Stimulated activated effector memory CD8-positive, alpha-beta T cell treated with anti-CD3 and anti-CD28 coated beads, Interleukin-12 subunit alpha, Interleukin-12 subunit beta, amount 100 ng/mL, for 72 hours (primary cell): ENCODE results near the gene ARHGAP26.
"Not testable (repeated sequence)": the region's sequence is repeated elsewhere in the genome, so short reads cannot be mapped to it uniquely, and the experiment has no call there.

Experiments
- ATAC-seq: fragments of 150-1000 bp; cut with Tn5 transposase; 2 replicates; pipeline ENCODE4 v1.10.0; 2021
- DNase-seq, 2 donors: peaks; one replicate each; pipeline ENCODE4 v3.0.0; 2021 to 2022; ENCODE audit warnings: low spot score in 2 of 2
- H3K27ac Mint-ChIP-seq: one replicate; pipeline ENCODE4 v1.8.0; 2022; ENCODE audit warnings: mild to moderate bottlenecking, mixed read lengths
- H3K36me3 Mint-ChIP-seq: one replicate; pipeline ENCODE4 v1.8.0; 2022; ENCODE audit warnings: mild to moderate bottlenecking, mixed read lengths
- H3K4me1 Mint-ChIP-seq: one replicate; pipeline ENCODE4 v1.8.0; 2022; ENCODE audit warnings: mixed read lengths
- H3K4me3 Mint-ChIP-seq: one replicate; pipeline ENCODE4 v1.8.0; 2022; ENCODE audit warnings: mild to moderate bottlenecking, mixed read lengths
- H3K9me3 Mint-ChIP-seq: one replicate; pipeline ENCODE4 v1.8.0; 2022; ENCODE audit warnings: mixed read lengths

Gene ARHGAP26

DNA sequence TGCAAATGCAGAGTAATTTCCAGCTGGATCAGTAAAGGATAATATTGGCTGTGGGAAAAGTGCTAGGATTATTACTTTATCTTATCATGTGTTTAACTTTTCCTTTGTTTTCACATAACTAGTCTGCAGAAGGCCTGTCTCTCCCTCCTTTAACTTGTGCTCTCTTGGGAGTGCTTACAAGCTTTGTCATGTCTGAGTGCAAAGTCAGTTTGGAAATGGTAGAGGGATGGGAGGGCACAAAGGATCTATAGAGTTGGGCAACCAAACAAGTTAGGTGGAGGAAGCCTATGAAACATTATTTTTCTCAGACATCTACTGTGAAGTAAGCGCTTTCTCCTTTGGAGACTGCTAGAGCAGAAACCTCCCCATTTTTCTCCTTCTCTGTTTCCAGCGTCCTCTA is 308.8 kb downstream of the ARHGAP26 start:
- H3K27ac Mint-ChIP-seq: no peak overlapping the region
- peaks cover 17% of the 10 kb centered on the region for H3K4me1 Mint-ChIP-seq
- H3K4me3 Mint-ChIP-seq: no peak overlapping the region
- no peaks in the 10 kb centered on the region for H3K9me3 Mint-ChIP-seq
- no peak for ATAC-seq
- H3K36me3 Mint-ChIP-seq: peaks cover 14% of the 10 kb centered on the region
- DNase-seq: no peak

DNA sequence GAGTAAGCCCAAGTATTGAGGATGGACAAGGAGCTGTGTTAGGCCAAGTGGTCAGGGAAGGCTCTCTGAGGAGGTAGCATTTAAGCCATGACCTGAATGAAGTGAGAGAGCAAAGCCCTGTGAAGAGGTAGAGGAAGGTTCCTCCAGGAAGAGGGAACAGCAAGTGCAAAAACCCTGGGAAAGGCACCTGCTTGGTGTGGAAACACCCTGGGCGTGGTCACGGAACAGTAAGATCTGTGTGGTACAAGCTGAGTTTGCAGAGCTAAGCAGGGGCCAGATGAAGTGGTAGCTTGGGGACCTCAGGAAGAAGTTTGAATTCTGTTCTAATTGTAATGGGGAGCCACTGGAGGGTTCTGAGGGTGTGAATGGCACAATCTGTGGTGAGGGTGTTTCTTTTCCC is 310.2 kb downstream of the ARHGAP26 start:
- peaks cover 12% of the 10 kb centered on the region for H3K4me1 Mint-ChIP-seq
- no peaks in the 10 kb centered on the region for H3K9me3 Mint-ChIP-seq
- H3K36me3 Mint-ChIP-seq: peaks cover 14% of the 10 kb centered on the region
- H3K27ac Mint-ChIP-seq: peak overlapping the region; percentile 63
- DNase-seq (no peak), ATAC-seq (no peak)
- no peak overlapping the region for H3K4me3 Mint-ChIP-seq

DNA sequence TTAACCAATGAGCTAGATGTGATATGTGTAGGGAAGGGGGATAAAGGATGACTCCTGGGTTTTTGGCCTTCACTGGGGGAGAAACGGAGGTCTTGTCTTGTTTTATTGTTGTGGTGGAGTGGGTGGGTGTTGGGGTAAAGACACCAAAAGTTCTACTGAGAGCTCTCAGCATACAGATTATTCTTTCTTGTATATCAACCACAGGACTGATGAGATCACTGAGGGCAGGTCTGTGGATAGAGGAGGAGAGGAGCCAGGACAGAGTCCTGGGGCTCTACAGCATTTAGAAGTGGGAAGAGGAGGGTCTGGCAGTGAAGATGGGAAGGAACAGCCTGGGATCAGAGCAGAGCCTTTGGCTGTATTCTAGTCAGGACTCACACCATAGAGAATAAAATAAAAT is 310.8 kb downstream of the ARHGAP26 start:
- H3K27ac Mint-ChIP-seq: peak overlapping the region; percentile 63
- no peaks in the 10 kb centered on the region for H3K9me3 Mint-ChIP-seq
- DNase-seq (no peak), ATAC-seq (no peak)
- no peak overlapping the region for H3K4me3 Mint-ChIP-seq
- peaks cover 13% of the 10 kb centered on the region for H3K36me3 Mint-ChIP-seq
- peaks cover 12% of the 10 kb centered on the region for H3K4me1 Mint-ChIP-seq

DNA sequence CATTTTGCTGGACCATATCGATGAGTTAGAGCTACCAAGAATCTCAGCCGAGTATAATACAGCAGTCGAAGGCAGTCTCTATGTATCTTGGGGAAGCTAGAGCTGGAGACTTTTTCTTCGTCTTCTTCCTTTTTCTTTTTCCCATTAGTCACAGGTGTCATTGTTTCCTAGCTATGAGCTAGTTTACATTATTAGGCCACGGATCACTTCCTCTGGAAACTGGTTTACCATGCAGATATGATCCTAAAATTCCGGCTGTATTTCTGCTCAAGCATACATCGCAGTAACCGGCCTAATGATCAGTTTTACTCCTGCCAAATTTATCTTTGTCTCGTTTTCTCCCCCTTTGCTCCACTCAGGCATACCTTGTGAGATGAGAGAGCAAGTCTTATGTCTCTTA is 312.8 kb downstream of the ARHGAP26 start:
- Mint-ChIP-seq H3K9me3 (no peaks in the 10 kb centered on the region), H3K4me1 (peaks cover 12% of the 10 kb centered on the region), H3K27ac (no peak overlapping the region), H3K36me3 (peaks cover 8% of the 10 kb centered on the region), H3K4me3 (no peak overlapping the region)
- no peak for ATAC-seq
- DNase-seq: no peak

DNA sequence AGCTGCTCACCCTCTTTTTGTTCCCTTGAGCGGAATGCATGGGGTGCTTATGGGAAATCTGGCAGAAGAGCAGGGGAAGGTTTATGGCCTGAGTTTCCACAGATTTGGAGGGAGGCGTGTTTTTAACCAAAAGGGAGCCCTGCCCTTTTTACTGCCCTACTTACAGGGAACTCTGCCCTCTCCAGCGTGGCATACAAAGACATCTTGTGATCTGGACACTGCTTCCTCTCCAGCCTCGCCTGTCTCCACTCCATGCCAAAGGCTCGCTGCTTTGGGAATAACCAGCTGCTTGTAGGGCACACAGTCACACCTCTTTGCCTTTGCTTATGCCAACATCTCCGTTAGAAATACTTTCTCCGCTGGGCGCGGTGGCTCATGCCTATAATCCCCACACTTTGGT is 314.2 kb downstream of the ARHGAP26 start:
- Mint-ChIP-seq H3K9me3 (no peaks in the 10 kb centered on the region), H3K36me3 (peaks cover 14% of the 10 kb centered on the region), H3K4me1 (peaks cover 12% of the 10 kb centered on the region), H3K4me3 (no peak overlapping the region), H3K27ac (no peak overlapping the region)
- DNase-seq: no peak
- no peak for ATAC-seq

DNA sequence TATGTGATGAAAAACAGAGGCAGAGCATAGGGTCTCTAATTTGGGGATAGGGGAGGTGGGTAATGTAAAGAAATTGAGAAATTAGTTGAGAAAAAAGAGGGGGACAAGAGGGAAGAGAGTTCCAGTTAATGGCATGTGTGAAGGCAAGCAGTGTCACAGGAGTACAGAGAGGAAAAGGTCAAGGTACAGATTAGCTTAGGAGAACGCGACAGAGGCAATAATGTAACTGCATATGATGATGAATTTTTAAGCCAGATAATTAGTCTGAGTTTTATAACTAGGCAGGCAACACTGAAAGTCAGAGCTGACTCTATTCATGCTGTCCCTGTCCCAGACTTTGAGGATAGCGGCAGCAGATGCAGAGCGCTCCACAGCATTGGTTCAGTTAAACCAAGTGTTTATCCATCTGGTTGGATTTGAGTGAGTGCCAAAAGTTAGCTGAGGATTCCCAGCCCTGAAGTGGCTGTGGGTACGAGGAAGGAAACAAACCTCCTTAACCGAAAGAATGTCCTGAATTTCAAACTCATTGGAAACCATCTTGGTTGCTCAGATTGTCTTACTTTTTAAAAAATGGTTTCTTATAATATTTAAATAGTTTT is 315.2 kb downstream of the ARHGAP26 start:
- no peak overlapping the region for H3K4me3 Mint-ChIP-seq
- no peak overlapping the region for H3K27ac Mint-ChIP-seq
- peaks cover 9% of the 10 kb centered on the region for H3K4me1 Mint-ChIP-seq
- no peaks in the 10 kb centered on the region for H3K9me3 Mint-ChIP-seq
- H3K36me3 Mint-ChIP-seq: peaks cover 18% of the 10 kb centered on the region
- DNase-seq (no peak), ATAC-seq (no peak)

DNA sequence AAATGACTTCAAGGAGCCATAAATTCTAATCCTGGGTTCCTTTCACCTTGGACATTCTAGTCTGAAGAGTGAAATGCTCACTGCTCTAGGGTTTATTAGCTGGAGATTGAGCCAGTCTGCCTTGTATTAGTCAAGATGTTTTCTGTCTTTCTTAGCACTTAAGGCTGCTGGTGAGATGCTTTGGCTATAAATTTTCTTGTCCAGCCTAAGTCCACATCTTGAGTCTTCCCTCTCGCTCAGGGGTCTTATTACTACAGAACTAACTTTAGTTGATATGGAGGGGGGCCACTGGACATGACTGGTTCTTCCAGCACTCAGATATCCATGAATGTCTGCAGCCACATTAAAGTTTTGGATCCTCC is 316.4 kb downstream of the ARHGAP26 start:
- no peak for ATAC-seq
- no peak overlapping the region for H3K4me3 Mint-ChIP-seq
- peaks cover 18% of the 10 kb centered on the region for H3K36me3 Mint-ChIP-seq
- no peaks in the 10 kb centered on the region for H3K9me3 Mint-ChIP-seq
- no peak for DNase-seq
- H3K4me1 Mint-ChIP-seq: peaks cover 7% of the 10 kb centered on the region
- H3K27ac Mint-ChIP-seq: no peak overlapping the region

DNA sequence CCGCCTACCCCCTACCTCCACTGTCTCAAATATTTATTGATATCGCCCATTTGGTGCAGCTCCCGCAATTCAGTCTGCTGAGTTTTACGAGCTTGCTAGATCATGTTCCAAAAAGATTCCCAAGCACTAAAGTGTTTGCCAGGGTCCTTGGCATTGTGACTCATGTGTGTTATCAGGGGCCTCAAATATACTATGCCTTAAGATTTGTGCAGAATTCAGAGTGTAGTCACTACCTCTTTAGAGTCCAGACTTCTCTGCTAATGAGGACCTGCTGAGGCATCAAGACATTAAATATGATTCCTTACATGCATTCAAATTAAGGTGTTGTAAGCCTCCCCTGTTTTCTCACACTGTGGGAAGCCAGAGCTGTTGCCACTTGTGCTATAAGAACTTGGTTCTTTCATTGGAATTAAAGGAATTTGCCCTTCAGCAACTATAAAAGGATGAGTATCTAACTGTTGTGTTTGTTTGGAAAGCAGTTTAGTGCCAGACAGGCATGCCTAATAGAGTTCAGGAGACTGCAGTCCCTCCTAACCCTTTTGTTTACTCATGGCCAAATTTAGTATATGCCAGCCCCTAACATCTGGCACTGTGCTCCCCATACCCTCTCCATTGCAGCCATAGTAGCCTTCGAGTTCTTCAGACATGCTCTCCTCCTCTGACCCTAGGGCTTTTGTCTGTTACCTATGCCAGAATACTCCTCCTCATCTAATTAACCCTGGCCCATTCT is 316.9 kb downstream of the ARHGAP26 start:
- H3K9me3 Mint-ChIP-seq: no peaks in the 10 kb centered on the region
- H3K27ac Mint-ChIP-seq: no peak overlapping the region
- peaks cover 18% of the 10 kb centered on the region for H3K36me3 Mint-ChIP-seq
- H3K4me1 Mint-ChIP-seq: peaks cover 7% of the 10 kb centered on the region
- ATAC-seq (no peak), DNase-seq (no peak)
- H3K4me3 Mint-ChIP-seq: no peak overlapping the region

DNA sequence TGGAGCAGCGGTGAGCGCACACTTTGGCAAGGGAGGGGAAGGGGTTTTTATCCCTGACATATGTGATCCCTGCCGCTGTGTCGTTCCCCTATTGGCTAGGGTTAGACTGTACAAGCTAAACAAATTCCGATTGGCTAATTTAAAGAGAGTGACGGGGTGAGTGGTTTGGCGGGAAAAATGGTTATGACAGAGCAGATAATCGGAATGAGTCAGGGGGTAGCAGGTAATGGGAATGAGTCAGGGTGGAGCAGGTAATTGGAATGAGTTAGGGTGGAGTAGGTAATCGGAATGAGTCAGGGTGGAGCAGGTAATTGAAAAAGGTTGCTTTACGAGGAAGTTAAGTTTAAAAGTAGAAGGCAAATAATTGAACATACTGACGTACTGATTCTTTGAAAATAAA is 318.5 kb downstream of the ARHGAP26 start:
- H3K4me1 Mint-ChIP-seq: peaks cover 14% of the 10 kb centered on the region
- not testable (repeated sequence) for H3K27ac Mint-ChIP-seq
- peaks cover 13% of the 10 kb centered on the region for H3K36me3 Mint-ChIP-seq

DNA sequence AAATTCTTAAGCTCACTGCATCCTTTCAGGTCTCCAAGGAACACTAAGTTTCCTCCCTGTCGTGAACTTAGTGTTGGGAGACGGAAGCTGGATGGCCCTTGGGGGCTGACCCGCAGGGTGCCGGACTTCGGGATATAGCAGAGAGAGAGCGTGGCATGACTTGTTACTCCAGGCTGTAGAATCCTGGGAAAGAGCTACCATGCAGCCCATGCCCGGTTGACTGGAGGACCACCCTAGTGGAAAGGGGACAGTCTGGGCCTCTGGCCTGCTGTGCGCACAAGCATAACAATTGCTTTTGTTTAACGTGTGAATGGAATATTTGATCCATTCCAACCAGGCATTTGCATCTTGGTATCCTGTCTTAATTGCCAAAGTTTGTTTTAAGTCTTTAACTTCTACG is 319.9 kb downstream of the ARHGAP26 start:
- H3K36me3 Mint-ChIP-seq: peaks cover 10% of the 10 kb centered on the region
- not testable (repeated sequence) for DNase-seq, H3K27ac Mint-ChIP-seq, ATAC-seq, H3K4me3 Mint-ChIP-seq, H3K9me3 Mint-ChIP-seq
- H3K4me1 Mint-ChIP-seq: peaks cover 26% of the 10 kb centered on the region

More for the DNA sequence above, 318.5 kb downstream of the ARHGAP26 start:
- not testable (repeated sequence) for DNase-seq, H3K9me3 Mint-ChIP-seq, H3K4me3 Mint-ChIP-seq, ATAC-seq

DNA sequence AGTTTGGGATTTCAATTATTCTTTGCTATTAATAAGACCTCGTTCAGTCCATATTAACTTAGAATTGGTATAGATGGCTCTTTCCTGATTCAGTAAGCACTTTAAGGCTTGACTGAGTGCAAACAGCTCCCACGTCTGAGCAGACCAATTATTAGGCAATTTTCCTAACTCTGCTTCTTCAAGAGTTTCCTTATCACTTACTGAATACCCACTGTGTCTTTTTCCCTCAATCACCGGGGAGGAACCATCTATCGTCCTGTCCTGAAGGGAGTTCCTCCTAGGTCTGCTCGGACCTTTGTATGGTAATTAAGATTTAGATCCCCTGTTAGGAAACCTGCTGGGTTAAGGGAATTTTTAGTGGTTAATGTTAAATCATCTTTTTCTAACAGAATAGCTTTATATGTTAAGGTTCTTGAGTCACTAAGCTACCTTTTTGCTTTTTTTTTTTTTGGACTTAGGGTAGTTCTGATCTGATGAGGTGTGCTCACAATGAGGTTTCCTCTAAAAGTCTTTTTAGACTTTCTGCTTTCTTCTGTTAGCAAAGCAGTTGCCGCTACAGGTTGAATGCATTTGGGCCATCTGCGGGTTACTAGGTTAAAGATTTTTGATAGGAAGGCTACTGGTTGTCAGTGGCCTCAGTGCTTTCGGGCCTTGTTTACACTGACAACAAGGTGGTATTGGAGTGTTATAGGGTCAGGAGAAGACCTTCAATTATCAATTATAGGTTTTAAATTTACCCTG is 322.7 kb downstream of the ARHGAP26 start:
- H3K4me1 Mint-ChIP-seq: peaks cover 26% of the 10 kb centered on the region
- H3K27ac Mint-ChIP-seq: peak overlapping the region; percentile 84
- not testable (repeated sequence) for H3K4me3 Mint-ChIP-seq

DNA sequence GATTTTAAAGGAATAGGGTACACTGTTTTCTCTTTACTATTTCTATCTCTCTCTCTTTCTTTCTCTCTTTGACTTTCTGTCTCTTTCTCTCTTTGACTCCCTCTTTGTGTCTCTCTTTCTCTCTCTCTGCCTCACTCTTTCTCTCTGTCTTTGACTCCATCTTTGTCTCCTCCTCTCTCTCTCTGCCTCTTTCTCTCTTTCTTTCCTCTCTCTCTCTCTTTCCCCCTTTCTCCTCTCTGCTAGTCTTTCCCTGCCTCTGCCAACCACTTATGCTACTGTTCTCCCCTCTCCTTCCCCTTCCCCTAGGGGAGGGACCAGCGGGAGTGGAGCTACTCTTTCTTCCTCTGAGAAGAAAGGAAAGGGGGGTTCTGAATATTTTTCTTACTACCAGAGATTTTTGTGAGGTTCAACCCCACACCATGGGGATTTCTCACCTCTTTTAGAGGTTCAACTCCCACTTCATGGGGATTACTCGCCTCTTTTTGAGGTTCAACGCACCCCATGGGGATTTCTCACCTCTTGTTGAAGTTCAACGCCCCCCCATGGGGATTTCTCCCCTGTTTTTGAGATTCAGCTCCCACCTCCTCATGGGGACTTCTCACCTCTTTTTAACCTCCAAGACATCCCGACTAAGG is 323.4 kb downstream of the ARHGAP26 start:
- ATAC-seq (no peak), DNase-seq (no peak)
- H3K4me1 Mint-ChIP-seq: peaks cover 26% of the 10 kb centered on the region
- peaks cover 15% of the 10 kb centered on the region for H3K36me3 Mint-ChIP-seq
- H3K27ac Mint-ChIP-seq: peak overlapping the region; percentile 84
- no peaks in the 10 kb centered on the region for H3K9me3 Mint-ChIP-seq
- H3K4me3 Mint-ChIP-seq: peak overlapping the region; percentile 0

More for the DNA sequence above, 322.7 kb downstream of the ARHGAP26 start:
- H3K36me3 Mint-ChIP-seq: peaks cover 16% of the 10 kb centered on the region
- ATAC-seq, H3K9me3 Mint-ChIP-seq, DNase-seq: not testable (repeated sequence)

DNA sequence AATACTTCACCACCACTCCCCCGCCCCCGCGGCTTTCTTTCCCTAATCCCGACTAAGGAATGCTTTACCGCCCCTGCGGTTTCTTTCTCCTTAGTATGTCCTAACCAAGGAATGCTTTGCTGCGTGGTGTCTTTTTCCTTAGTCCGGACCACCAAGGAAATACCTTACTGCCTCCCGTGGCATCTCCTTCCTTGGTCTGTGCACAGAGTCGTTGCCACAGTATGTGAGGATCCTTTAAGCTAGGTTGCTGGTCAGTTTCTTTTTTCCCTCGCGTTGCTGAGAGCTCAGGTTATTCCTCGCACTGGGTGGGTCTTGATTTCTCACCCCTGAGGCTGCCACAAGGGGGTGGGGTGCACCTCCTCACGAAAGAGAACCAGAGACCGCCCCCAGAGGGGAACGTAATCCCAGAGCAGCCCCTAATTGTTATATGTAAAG is 323.9 kb downstream of the ARHGAP26 start:
- H3K4me1 Mint-ChIP-seq: peaks cover 26% of the 10 kb centered on the region
- DNase-seq (no peak), ATAC-seq (no peak)
- H3K36me3 Mint-ChIP-seq: peaks cover 10% of the 10 kb centered on the region
- no peaks in the 10 kb centered on the region for H3K9me3 Mint-ChIP-seq
- H3K27ac Mint-ChIP-seq: peak overlapping the region; percentile 84
- H3K4me3 Mint-ChIP-seq: peak overlapping the region; percentile 0

DNA sequence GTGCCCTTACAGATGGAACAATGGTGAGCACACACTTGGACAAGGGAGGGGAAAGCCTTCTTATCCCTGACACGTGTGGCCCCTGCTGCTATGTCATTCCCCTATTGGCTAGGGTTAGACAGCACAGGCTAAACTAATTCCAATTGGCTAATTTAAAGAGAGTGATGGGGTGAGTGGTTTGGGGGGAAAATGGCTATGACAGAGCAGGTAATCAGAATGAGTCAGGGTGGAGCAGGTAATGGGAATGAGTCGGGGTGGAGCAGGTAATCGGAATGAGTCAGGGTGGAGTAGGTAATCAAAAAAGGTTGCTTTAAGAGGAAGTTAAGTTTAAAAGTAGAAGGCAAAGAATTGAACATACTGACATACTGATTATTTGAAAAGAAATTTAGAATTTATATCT is 324.4 kb downstream of the ARHGAP26 start:
- ATAC-seq, H3K36me3 Mint-ChIP-seq, H3K9me3 Mint-ChIP-seq, H3K4me3 Mint-ChIP-seq, DNase-seq: not testable (repeated sequence)
- peak overlapping the region; percentile 84 for H3K27ac Mint-ChIP-seq
- H3K4me1 Mint-ChIP-seq: peaks cover 27% of the 10 kb centered on the region

DNA sequence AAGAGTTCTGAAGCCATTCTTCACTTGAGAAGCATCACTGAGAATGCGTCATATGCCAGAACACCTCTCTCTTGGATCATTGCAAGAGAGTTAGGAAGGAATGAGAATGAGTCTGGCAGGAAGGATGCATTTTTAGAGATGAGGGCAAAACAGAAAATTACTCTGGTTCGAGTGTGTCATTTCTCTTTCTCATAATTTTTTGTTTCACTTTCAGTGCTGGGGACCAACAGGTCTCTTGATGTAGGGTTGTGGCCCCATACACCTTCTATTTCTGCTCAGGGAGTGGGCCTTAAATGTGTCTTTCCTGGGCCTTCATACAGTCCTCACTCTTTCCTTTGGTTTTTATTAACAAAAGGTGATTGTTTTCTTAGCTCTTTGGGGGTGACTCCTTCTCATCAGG is 330.9 kb downstream of the ARHGAP26 start:
- ATAC-seq (peak; percentile 82), DNase-seq (no peak)
- no peaks in the 10 kb centered on the region for H3K9me3 Mint-ChIP-seq
- H3K4me1 Mint-ChIP-seq: peaks cover 49% of the 10 kb centered on the region
- H3K36me3 Mint-ChIP-seq: peaks cover 15% of the 10 kb centered on the region
- peak overlapping the region; percentile 37 for H3K4me3 Mint-ChIP-seq
- peak overlapping the region; percentile 84 for H3K27ac Mint-ChIP-seq
